HCT116 (cell line): ENCODE data around the gene KMT2B. TPM values are rescaled to one million over a fixed set of nuclear protein-coding genes. Genes with fewer than 3 reads are reported as not detected.

ENCODE experiments used
- ATAC-seq: fragments of 200-7000 bp; cut with Tn5 transposase; 2 replicates; pipeline ENCODE4 v1.9.1; 2020; ENCODE audit warnings: mild to moderate bottlenecking, moderate library complexity
- BruUV-seq: library from RNA; stranded (reverse); fragments of 400-500 nt; replicated peaks from 2 replicates; lab custom pipeline; 2021; lab: Mats Ljungman, UMichigan
- CTCF ChIA-PET: fragments of 300-600 bp; sonication (Branson Sonifier 250); formaldehyde crosslinking; loops from one replicate; lab custom pipeline; 2021; ENCODE audit warnings: antibody characterized with exemption; lab: Charles Lee
- POLR2A ChIA-PET: fragments of 300-600, 350-600 bp; sonication (Branson Sonifier 250); formaldehyde crosslinking; loops from one replicate; lab custom pipeline; 2021; ENCODE audit warnings: antibody characterized with exemption; lab: Charles Lee
- RAD21 ChIA-PET, 2 experiments: fragments of 300-600 bp; sonication (Branson Sonifier 250); formaldehyde crosslinking; loops; one replicate each; lab custom pipeline; 2023; ENCODE audit warnings: low total read pairs in 2 of 2; ENCODE audit not compliant: uncharacterized antibody in 2 of 2, unreplicated experiment in 2 of 2, low non-redundant PET in 1 of 2; lab: Charles Lee
- DNase-seq: peaks from one replicate; pipeline ENCODE4 v3.0.0-alpha.2; 2010; ENCODE audit warnings: low read depth, low spot score
- H2AFZ ChIP-seq: fragments of 200-600 bp; shearing (Covaris generic), sonication (generic); 2 replicates; pipeline ENCODE4 v1.6.1; 2017; ENCODE audit warnings: low read depth, mixed run types, mixed read lengths, antibody characterized with exemption, low read length; ENCODE audit not compliant: poor library complexity, severe bottlenecking
- H3K27ac ChIP-seq: 2 replicates; pipeline ENCODE4 v1.5.1; 2012; ENCODE audit warnings: low read depth, low read length
- H3K27me3 ChIP-seq: fragments of 200-600 bp; sonication (generic); 2 replicates; pipeline ENCODE4 v1.6.1; 2016; ENCODE audit warnings: mixed run types, low read length, mixed read lengths; ENCODE audit not compliant: insufficient read depth
- H3K36me3 ChIP-seq, 2 experiments: fragments of 200-500 bp in 1 of 2; fragments of 200-600 bp in 1 of 2; sonication (Bioruptor generic) in 1 of 2; sonication (generic) in 1 of 2; 2 replicates each; pipeline versions ENCODE4 v1.5.1 to v1.6.1; 2014 to 2016; ENCODE audit warnings: low read length in 2 of 2, inconsistent platforms in 1 of 2, mixed read lengths in 1 of 2, mixed run types in 1 of 2; ENCODE audit not compliant: insufficient read depth in 2 of 2, control insufficient read depth in 1 of 2
- H3K4me1 ChIP-seq, 2 experiments: fragments of 200-600 bp in 1 of 2; sonication (generic) in 1 of 2; 2 replicates each; pipeline versions ENCODE4 v1.5.1 to v1.6.1; 2012 to 2017; ENCODE audit warnings: low read length in 2 of 2, inconsistent platforms in 1 of 2, mild to moderate bottlenecking in 1 of 2, mixed read lengths in 1 of 2, mixed run types in 1 of 2, moderate library complexity in 1 of 2; ENCODE audit not compliant: insufficient read depth in 2 of 2, control insufficient read depth in 1 of 2
- H3K4me2 ChIP-seq: fragments of 200-600 bp; sonication (generic); 2 replicates; pipeline ENCODE4 v1.6.1; 2017; ENCODE audit warnings: mixed run types, low read length, mixed read lengths
- H3K4me3 ChIP-seq, 2 experiments: fragments of 200-600 bp in 1 of 2; sonication (generic) in 1 of 2; replicated peaks in 1 of 2; 2 replicates each; pipeline ENCODE4 v1.5.1; 2011 to 2016; ENCODE audit warnings: low read length in 2 of 2, control low read depth in 1 of 2, low read depth in 1 of 2, mild to moderate bottlenecking in 1 of 2, mixed read lengths in 1 of 2, mixed run types in 1 of 2
- H3K79me2 ChIP-seq: fragments of 200-600 bp; sonication (generic); 2 replicates; pipeline ENCODE4 v1.6.1; 2017; ENCODE audit warnings: mild to moderate bottlenecking, mixed run types, low read length, moderate library complexity, mixed read lengths; ENCODE audit not compliant: insufficient read depth
- H3K9ac ChIP-seq: fragments of 200-600 bp; sonication (generic); 2 replicates; pipeline ENCODE4 v1.6.1; 2016; ENCODE audit warnings: low read length, mixed read lengths
- H3K9me2 ChIP-seq: fragments of 200-600 bp; sonication (generic), shearing (Covaris generic); 2 replicates; pipeline ENCODE4 v1.6.1; 2017; ENCODE audit warnings: mixed run types, mild to moderate bottlenecking, moderate library complexity; ENCODE audit not compliant: insufficient read depth
- H3K9me3 ChIP-seq, 2 experiments: fragments of 200-500 bp in 1 of 2; fragments of 200-600 bp in 1 of 2; sonication (Bioruptor generic) in 1 of 2; sonication (generic) in 1 of 2; 2 replicates each; pipeline ENCODE4 v1.6.1; 2014 to 2017; ENCODE audit warnings: low read length in 2 of 2, mixed read lengths in 2 of 2, inconsistent platforms in 1 of 2, low read depth in 1 of 2, mild to moderate bottlenecking in 1 of 2, mixed run types in 1 of 2, moderate library complexity in 1 of 2; ENCODE audit not compliant: control insufficient read depth in 1 of 2, insufficient read depth in 1 of 2
- H4K20me1 ChIP-seq: fragments of 200-600 bp; sonication (generic), shearing (Covaris generic); 2 replicates; pipeline ENCODE4 v1.6.1; 2017; ENCODE audit warnings: mixed run types, mild to moderate bottlenecking, moderate library complexity; ENCODE audit not compliant: insufficient read depth
- ATF3 ChIP-seq: IDR thresholded peaks from 2 replicates; pipeline ENCODE4 v1.6.1; 2012
- CTCF ChIP-seq, 3 experiments: fragments of 200-600 bp in 1 of 3; sonication (generic) in 1 of 3; IDR thresholded peaks in 2 of 3; conservative IDR thresholded peaks in 1 of 3; 2 replicates each; pipeline ENCODE4 v1.5.1; 2012 to 2017; ENCODE audit warnings: low read depth in 2 of 3, low read length in 2 of 3, antibody characterized with exemption in 1 of 3, borderline replicate concordance in 1 of 3, control low read depth in 1 of 3, mild to moderate bottlenecking in 1 of 3, mixed read lengths in 1 of 3, mixed run types in 1 of 3, moderate library complexity in 1 of 3; ENCODE audit not compliant: insufficient read depth in 1 of 3
- EGR1 ChIP-seq: IDR thresholded peaks from 2 replicates; pipeline ENCODE4 v1.6.1; 2012; ENCODE audit warnings: low read depth
- ELF1 ChIP-seq: IDR thresholded peaks from 2 replicates; pipeline ENCODE4 v1.6.1; 2012; ENCODE audit warnings: low read depth, borderline replicate concordance
- FOSL1 ChIP-seq: IDR thresholded peaks from 2 replicates; pipeline ENCODE4 v1.6.1; 2012; ENCODE audit warnings: low read depth
- JUND ChIP-seq: IDR thresholded peaks from 2 replicates; pipeline ENCODE4 v1.6.1; 2012
- RAD21 ChIP-seq: IDR thresholded peaks from 2 replicates; pipeline ENCODE4 v1.6.1; 2012; ENCODE audit warnings: low read depth, mild to moderate bottlenecking
- REST ChIP-seq: IDR thresholded peaks from 2 replicates; pipeline ENCODE4 v1.6.1; 2012; ENCODE audit warnings: low read depth
- SIN3A ChIP-seq: IDR thresholded peaks from 2 replicates; pipeline ENCODE4 v1.6.1; 2012; ENCODE audit warnings: low read depth
- SP1 ChIP-seq: IDR thresholded peaks from 2 replicates; pipeline ENCODE4 v1.6.1; 2012; ENCODE audit warnings: low read depth
- SRF ChIP-seq: IDR thresholded peaks from 2 replicates; pipeline ENCODE4 v1.6.1; 2012; ENCODE audit warnings: low read depth
- TCF7L2 ChIP-seq: IDR thresholded peaks from 2 replicates; pipeline ENCODE4 v1.7.0; 2011; ENCODE audit warnings: borderline replicate concordance, inconsistent platforms; ENCODE audit not compliant: insufficient read depth, insufficient read length; ENCODE audit errors: extremely low read depth
- ZBTB33 ChIP-seq: IDR thresholded peaks from 2 replicates; pipeline ENCODE4 v1.6.1; 2011; ENCODE audit warnings: mild to moderate bottlenecking, low read length, moderate library complexity; ENCODE audit not compliant: insufficient replicate concordance; ENCODE audit errors: extremely low read depth
- ZFX ChIP-seq: fragments of 450-650 bp; IDR thresholded peaks from 2 replicates; pipeline ENCODE4 v1.6.1; 2017
- ZNF274 ChIP-seq: fragments of 200-500 bp; sonication (Bioruptor generic); IDR thresholded peaks from 2 replicates; pipeline ENCODE4 v1.6.1; 2014; ENCODE audit warnings: mild to moderate bottlenecking, low read depth, low read length, inconsistent platforms
- intact Hi-C: fragments of 100-400 bp; cut with micrococcal nuclease; formaldehyde crosslinking; loops from 2 replicates; pipeline ENCODE4 v1.10.0; 2022
- total RNA-seq: library from RNA; stranded (reverse); gene quantifications from one replicate; pipeline ENCODE4 v1.2.1, GENCODE V29; 2021; ENCODE audit not compliant: unreplicated experiment

Gene KMT2B
- total RNA-seq, 1 experiment from 2014 or later, result 29.9 TPM

- no TSS peak for BruUV-seq
- Histone ChIP-seq H3K4me1 (peaks cover 14 to 25% of the 10 kb centered on the region in 2 experiments), H3K27me3 (no peaks in the 10 kb centered on the region), H3K79me2 (peaks cover 17% of the 10 kb centered on the region), H3K9me3 (no peaks in the 10 kb centered on the region), H3K27ac (no peak overlapping the region), H3K4me3 (no peak overlapping the region), H3K4me2 (peak overlapping the region; percentile 83; the same call in 1 of the 2 replicates), H3K9ac (no peak overlapping the region), H3K9me2 (no peaks in the 10 kb centered on the region), H2AFZ (no peak overlapping the region), H4K20me1 (no peaks in the 10 kb centered on the region), H3K36me3 (peaks cover 4 to 12% of the 10 kb centered on the region in 2 experiments; a peak in 2 of 4 replicates)
- CTCF ChIA-PET, result no interaction called here
- RAD21 ChIA-PET, result no interaction called here
- ATAC-seq, result no peak
- intact Hi-C loops, result no loop called here
- no peak for DNase-seq
- POLR2A ChIA-PET, result interaction anchor here (1.2 kb wide), 1 partner anchor 11 kb away, joined by 5 read pairs; the partner anchor contains the start of gene LIN37
- TF ChIP-seq FOSL1 (no peak), SP1 (no peak), JUND (no peak), RAD21 (no peak), ZBTB33 (no peak), REST (no peak), ZFX (no peak), SRF (no peak), ELF1 (no peak), TCF7L2 (no peak), ATF3 (no peak), CTCF (IDR thresholded peaks at IDR 0.05 in 2 of 3, conservative IDR thresholded peaks at IDR 0.05 in 1 of 3; ENCODE audit: borderline replicate concordance in 1 of 3, insufficient read depth in 1 of 3, low read depth in 2 of 3, low read length in 2 of 3) (no peak), EGR1 (no peak), ZNF274 (no peak), SIN3A (no peak)
These were observed 41.9 kb downstream of the KMT2B start for GRCh38 chr19:35759697-35760096.
